Spleen (tissue), 11 donors: ENCODE data around the gene PIK3CB. TPM values are rescaled to one million over a fixed set of nuclear protein-coding genes. Genes with fewer than 3 reads are reported as not detected.

Source experiments
- DNase-seq: peaks from one replicate; pipeline ENCODE4 v3.0.0-alpha.2; 2020
- H3K27ac ChIP-seq, 8 donors: fragments of 200-600 bp; sonication (generic) in 7 of 8; 1 replicate in 4 of 8; 2 replicates in 4 of 8; pipeline versions ENCODE4 v1.5.0 to v1.8.0; 2016 to 2021; ENCODE audit warnings: inconsistent platforms in 4 of 8, mild to moderate bottlenecking in 4 of 8, moderate library complexity in 1 of 8
- H3K27me3 ChIP-seq, 7 donors: fragments of 200-600 bp; sonication (generic) in 6 of 7; replicated peaks in 1 of 7; 1 replicate in 4 of 7; 2 replicates in 3 of 7; pipeline versions ENCODE4 v1.5.0 to v1.8.0; 2016 to 2021; ENCODE audit warnings: inconsistent platforms in 3 of 7, mild to moderate bottlenecking in 1 of 7
- H3K36me3 ChIP-seq, 6 donors: fragments of 200-600 bp; sonication (generic) in 5 of 6; 1 replicate in 4 of 6; 2 replicates in 2 of 6; pipeline versions ENCODE4 v1.5.0 to v1.8.0; 2016 to 2021; ENCODE audit warnings: inconsistent platforms in 2 of 6
- H3K4me1 ChIP-seq, 6 donors: fragments of 200-600 bp; sonication (generic) in 5 of 6; 1 replicate in 3 of 6; 2 replicates in 3 of 6; pipeline versions ENCODE4 v1.5.0 to v1.8.0; 2016 to 2021; ENCODE audit warnings: inconsistent platforms in 3 of 6
- H3K4me3 ChIP-seq, 8 donors: fragments of 200-600 bp; sonication (generic) in 7 of 8; 1 replicate in 4 of 8; 2 replicates in 4 of 8; pipeline versions ENCODE4 v1.5.0 to v1.8.0; 2016 to 2021; ENCODE audit warnings: inconsistent platforms in 4 of 8, mild to moderate bottlenecking in 4 of 8, moderate library complexity in 2 of 8
- H3K9me3 ChIP-seq, 8 donors: fragments of 200-600 bp; sonication (generic) in 7 of 8; 1 replicate in 4 of 8; 2 replicates in 4 of 8; pipeline versions ENCODE4 v1.5.0 to v1.8.0; 2016 to 2021; ENCODE audit warnings: inconsistent platforms in 4 of 8
- CTCF ChIP-seq, 11 experiments: fragments of 200-600 bp in 7 of 11; fragments of 450-650 bp in 4 of 11; sonication (generic) in 4 of 11; IDR thresholded peaks in 8 of 11; conservative IDR thresholded peaks in 3 of 11; 1 replicate in 7 of 11; 2 replicates in 4 of 11; pipeline versions ENCODE4 v1.4.0 to v1.8.0; 2016 to 2021; ENCODE audit warnings: antibody characterized with exemption in 11 of 11, inconsistent platforms in 4 of 11, mild to moderate bottlenecking in 1 of 11
- POLR2A ChIP-seq, 3 donors: fragments of 450-650 bp; IDR thresholded peaks; one replicate each; pipeline ENCODE4 v1.5.1; 2017; ENCODE audit warnings: antibody characterized with exemption in 3 of 3, mild to moderate bottlenecking in 1 of 3
- POLR2AphosphoS5 ChIP-seq, 3 donors: sonication (generic); formaldehyde crosslinking; IDR thresholded peaks; one replicate each; pipeline ENCODE4 v1.5.1; 2017; ENCODE audit warnings: antibody characterized with exemption in 3 of 3
- WGBS, 5 donors: extraction: QIAGEN DNeasy Blood & Tissue Kit in 3 of 5; methylation state at CpG; one replicate each; pipeline versions ENCODE4 v1.1.5 to v1.1.7; 2013 to 2018; 5-methylcytosine and 5-hydroxymethylcytosine counted together
- intact Hi-C: fragments of 100-400 bp; cut with DNase I; formaldehyde crosslinking; loops from one replicate; pipeline ENCODE4 v1.15.0; 2023; ENCODE audit warnings: low total_unique reads
- polyA plus RNA-seq, 3 donors: library from polyadenylated mRNA; stranded (reverse); fragments of 200-250 nt; gene quantifications; one replicate each; pipeline ENCODE4 v1.2.1, GENCODE V29; 2013
- total RNA-seq, 7 donors: library from RNA; depleted of rRNA in 3 of 7; stranded (reverse); fragments of >200 nt in 3 of 7; fragmentation: NEBNext Ultra II Directional in 4 of 7; extraction: Animal tissue kit (Norgen Biotek cat#: 25700) in 4 of 7; gene quantifications; one replicate each; pipeline versions ENCODE4 v1.1.0 to v1.2.1, GENCODE V29; 2016 to 2021
- donor health status: healthy with polysubstance abuse.
- donor health status: DM: no; HTN: no; CAD: no; lungs with moderate emphysema.
- donor health status: DM: no; HTN: no; CAD: no.
- donor health status: Bipolar disorder and iron deficiency.
- donor health status: healthy.
- donor health status: DM: no; HTN: no; CAD: no.
- donor health status: DM: yes; HTN: yes; CAD: no.

The PIK3CB gene
- total and polyA plus RNA-seq, 10 donors, result 4.6 to 43.8 (median 34.4) TPM

- no peak for TF ChIP-seq POLR2AphosphoS5 (IDR thresholded peaks at IDR 0.05)
- no peak for TF ChIP-seq CTCF (IDR thresholded peaks at IDR 0.05 in 8 of 11, conservative IDR thresholded peaks at IDR 0.05 in 3 of 11)
- no peak for TF ChIP-seq POLR2A (IDR thresholded peaks at IDR 0.05)
- intact Hi-C loops, result no loop called here
- WGBS, 5 donors, result 91 to 100% (median 100%) methylated on average over 1 of the region's 1 CpG; no CpG with 5 or more reads in 2 of the 5 donors
- H3K36me3 ChIP-seq, result peaks cover 0 to 25% (median 15%) of the 10 kb centered on the region in 6 donors
- DNase-seq, result no peak
- H3K27ac ChIP-seq, result no peak overlapping the region
- no peaks in the 10 kb centered on the region for H3K27me3 ChIP-seq
- no peaks in the 10 kb centered on the region for H3K4me1 ChIP-seq
- no peak overlapping the region for H3K4me3 ChIP-seq
- H3K9me3 ChIP-seq, result peaks cover 6 to 25% (median 20%) of the 10 kb centered on the region in 8 donors
These were observed 66.6 kb downstream of the PIK3CB start for GRCh38 chr3:138768125-138768524.

GRCh38 chr3:138767498-138768104 is 67.1 kb downstream of the PIK3CB start:
- intact Hi-C loops, result no loop called here
- no peak overlapping the region for H3K27ac ChIP-seq
- no peaks in the 10 kb centered on the region for H3K27me3 ChIP-seq
- H3K4me1 ChIP-seq, result no peaks in the 10 kb centered on the region
- H3K4me3 ChIP-seq, result no peak overlapping the region
- DNase-seq, result no peak
- TF ChIP-seq POLR2AphosphoS5 (IDR thresholded peaks at IDR 0.05) (peak in 1 of 3 donors; percentile 23), POLR2A (IDR thresholded peaks at IDR 0.05) (no peak), CTCF (IDR thresholded peaks at IDR 0.05 in 8 of 11, conservative IDR thresholded peaks at IDR 0.05 in 3 of 11) (no peak)
- peaks cover 0 to 23% (median 15%) of the 10 kb centered on the region in 6 donors for H3K36me3 ChIP-seq
- 95 to 98% (median 97%) methylated on average over 7 to 11 of the region's 11 CpGs for WGBS, 5 donors
- peaks cover 6 to 25% (median 20%) of the 10 kb centered on the region in 8 donors for H3K9me3 ChIP-seq

DNA sequence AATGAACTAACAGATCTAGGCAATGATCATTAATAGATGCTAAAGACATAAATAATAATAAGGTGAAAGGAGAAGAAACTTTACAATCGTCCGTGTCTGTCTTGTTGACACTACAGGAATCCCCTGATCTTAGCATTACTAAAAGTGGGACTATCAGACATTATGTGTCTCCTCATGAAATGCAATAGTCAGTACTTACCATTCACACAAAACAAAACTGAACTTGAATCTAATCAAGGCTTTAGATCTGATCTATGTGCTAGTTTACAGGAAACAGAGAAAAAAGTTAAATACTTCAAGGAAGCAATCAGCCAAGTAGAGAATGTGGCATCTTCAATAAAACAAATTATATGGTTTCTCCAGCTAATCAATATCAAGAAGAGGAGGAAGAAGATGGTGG is 73.7 kb downstream of the PIK3CB start:
- Histone ChIP-seq H3K36me3 (peaks cover 0 to 30% (median 6%) of the 10 kb centered on the region in 6 donors), H3K9me3 (no peaks in the 10 kb centered on the region), H3K4me3 (no peak overlapping the region), H3K27me3 (no peaks in the 10 kb centered on the region), H3K27ac (no peak overlapping the region), H3K4me1 (no peaks in the 10 kb centered on the region)
- DNase-seq, result no peak
- intact Hi-C loops, result no loop called here
- TF ChIP-seq CTCF (IDR thresholded peaks at IDR 0.05 in 8 of 11, conservative IDR thresholded peaks at IDR 0.05 in 3 of 11) (no peak), POLR2AphosphoS5 (IDR thresholded peaks at IDR 0.05) (no peak), POLR2A (IDR thresholded peaks at IDR 0.05) (no peak)
- WGBS, 5 donors, result 68 to 89% (median 77%) methylated on average over 2 of the region's 2 CpGs

DNA sequence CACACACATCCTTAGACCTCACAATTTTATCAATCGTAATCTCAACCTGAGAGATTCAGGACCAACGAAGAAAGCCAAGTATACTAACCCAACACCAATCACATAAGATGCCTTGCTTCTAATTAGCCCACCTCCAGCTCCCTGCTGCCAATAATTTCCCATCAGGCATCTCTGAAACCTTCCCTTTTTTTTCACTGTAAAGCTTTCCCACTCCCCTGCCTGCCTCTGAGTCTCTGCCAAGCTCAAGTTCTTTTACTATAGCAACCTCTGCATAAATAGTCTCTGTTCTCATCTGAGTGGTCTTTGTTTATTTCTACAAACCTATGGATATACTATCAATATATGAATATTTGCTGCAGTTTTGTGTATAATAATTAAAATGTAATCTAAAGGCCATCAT is 86.5 kb downstream of the PIK3CB start:
- TF ChIP-seq CTCF (IDR thresholded peaks at IDR 0.05 in 8 of 11, conservative IDR thresholded peaks at IDR 0.05 in 3 of 11), result no peak
- TF ChIP-seq POLR2A (IDR thresholded peaks at IDR 0.05), result no peak
- no peak for TF ChIP-seq POLR2AphosphoS5 (IDR thresholded peaks at IDR 0.05)
- H3K4me1 ChIP-seq, result peaks cover 0 to 7% (median 0%) of the 10 kb centered on the region in 6 donors
- peaks cover 0 to 51% (median 0%) of the 10 kb centered on the region in 6 donors for H3K36me3 ChIP-seq
- no peak overlapping the region for H3K4me3 ChIP-seq
- intact Hi-C loops, result no loop called here
- no peak for DNase-seq
- no peak overlapping the region for H3K27ac ChIP-seq
- H3K9me3 ChIP-seq, result no peaks in the 10 kb centered on the region
- H3K27me3 ChIP-seq, result no peaks in the 10 kb centered on the region
- WGBS, 5 donors, result 90 to 97% (median 91%) methylated on average over 2 of the region's 2 CpGs
